ENCODE data around the gene BTBD6. TPM values are rescaled to one million over a fixed set of nuclear protein-coding genes. Genes with fewer than 3 reads are reported as not detected.
"Not testable (repeated sequence)": the region's sequence is repeated elsewhere in the genome, so short reads cannot be mapped to it uniquely, and the experiment has no call there.

The BTBD6 gene
- total and polyA plus RNA-seq, 2 donors from 2014 or later = 33.3 to 38.9 TPM

GRCh38 chr14:105290621-105291346 lies 42.5 kb downstream of the BTBD6 start:
- Histone ChIP-seq H3K9me3 (ENCODE audit: control insufficient read depth in 2 of 3, insufficient read depth in 1 of 3, low read length in 3 of 3) (no peaks in the 10 kb centered on the region), H3K9ac (ENCODE audit: low read length in 3 of 3) (no peak overlapping the region), H3K36me3 (ENCODE audit: control insufficient read depth in 2 of 3, insufficient read depth in 3 of 3, low read length in 3 of 3) (no peaks in the 10 kb centered on the region), H3K27me3 (ENCODE audit: control insufficient read depth, insufficient read depth, low read length) (no peaks in the 10 kb centered on the region), H3K4me3 (ENCODE audit: low read length in 3 of 3) (no peak overlapping the region), H3K4me1 (ENCODE audit: control insufficient read depth in 2 of 3, insufficient read depth in 2 of 3, low read depth in 1 of 3, low read length in 3 of 3) (peaks cover 0 to 6% (median 0%) of the 10 kb centered on the region in 3 donors), H3K27ac (ENCODE audit: low read depth in 2 of 2, low read length in 2 of 2) (no peak overlapping the region)
- intact Hi-C loops (cut with DNase I) = no loop called here
- FAIRE-seq (no peak), DNase-seq (no peak)
- TF ChIP-seq CTCF (IDR thresholded peaks at IDR 0.05; ENCODE audit: borderline replicate concordance, extremely low read depth, insufficient read depth) = no peak

GRCh38 chr14:105292826-105293711 lies 44.7 kb downstream of the BTBD6 start:
- Histone ChIP-seq H3K9ac (ENCODE audit: low read length in 3 of 3) (no peak overlapping the region), H3K9me3 (ENCODE audit: control insufficient read depth in 2 of 3, insufficient read depth in 1 of 3, low read length in 3 of 3) (no peaks in the 10 kb centered on the region), H3K27ac (ENCODE audit: low read depth in 2 of 2, low read length in 2 of 2) (no peak overlapping the region), H3K4me3 (ENCODE audit: low read length in 3 of 3) (no peak overlapping the region), H3K36me3 (ENCODE audit: control insufficient read depth in 2 of 3, insufficient read depth in 3 of 3, low read length in 3 of 3) (no peaks in the 10 kb centered on the region), H3K27me3 (ENCODE audit: control insufficient read depth, insufficient read depth, low read length) (no peaks in the 10 kb centered on the region), H3K4me1 (ENCODE audit: control insufficient read depth in 2 of 3, insufficient read depth in 2 of 3, low read depth in 1 of 3, low read length in 3 of 3) (no peaks in the 10 kb centered on the region)
- DNase-seq = peak in 1 of 5 donors; percentile 61
- TF ChIP-seq CTCF (IDR thresholded peaks at IDR 0.05; ENCODE audit: borderline replicate concordance, extremely low read depth, insufficient read depth) = no peak
- intact Hi-C loops (cut with DNase I) = no loop called here
- no peak for FAIRE-seq

- H3K9me3 ChIP-seq (ENCODE audit: control insufficient read depth in 2 of 3, insufficient read depth in 1 of 3, low read length in 3 of 3) = no peaks in the 10 kb centered on the region
- H3K4me3 ChIP-seq (ENCODE audit: low read length in 3 of 3) = no peak overlapping the region
- H3K9ac ChIP-seq (ENCODE audit: low read length in 3 of 3) = peak overlapping the region in 1 of 3 donors; percentile 12
- no peak overlapping the region for H3K27ac ChIP-seq (ENCODE audit: low read depth in 2 of 2, low read length in 2 of 2)
- no peak for TF ChIP-seq CTCF (IDR thresholded peaks at IDR 0.05; ENCODE audit: borderline replicate concordance, extremely low read depth, insufficient read depth)
- intact Hi-C loops (cut with DNase I) = no loop called here
- FAIRE-seq (no peak), DNase-seq (peak; percentile 77 to 83 (median 82))
- no peaks in the 10 kb centered on the region for H3K4me1 ChIP-seq (ENCODE audit: control insufficient read depth in 2 of 3, insufficient read depth in 2 of 3, low read depth in 1 of 3, low read length in 3 of 3)
- H3K27me3 ChIP-seq (ENCODE audit: control insufficient read depth, insufficient read depth, low read length) = no peaks in the 10 kb centered on the region
- H3K36me3 ChIP-seq (ENCODE audit: control insufficient read depth in 2 of 3, insufficient read depth in 3 of 3, low read length in 3 of 3) = no peaks in the 10 kb centered on the region
Measured at GRCh38 chr14:105294142-105294597, 45.8 kb downstream of the BTBD6 start.

GRCh38 chr14:105297311-105297710 lies 49.0 kb downstream of the BTBD6 start:
- H3K27ac ChIP-seq (ENCODE audit: low read depth in 2 of 2, low read length in 2 of 2); H3K9me3 ChIP-seq (ENCODE audit: control insufficient read depth in 2 of 3, insufficient read depth in 1 of 3, low read length in 3 of 3); DNase-seq; H3K27me3 ChIP-seq (ENCODE audit: control insufficient read depth, insufficient read depth, low read length); H3K4me1 ChIP-seq (ENCODE audit: control insufficient read depth in 2 of 3, insufficient read depth in 2 of 3, low read depth in 1 of 3, low read length in 3 of 3); intact Hi-C loops (cut with DNase I); FAIRE-seq; H3K36me3 ChIP-seq (ENCODE audit: control insufficient read depth in 2 of 3, insufficient read depth in 3 of 3, low read length in 3 of 3); H3K4me3 ChIP-seq (ENCODE audit: low read length in 3 of 3); H3K9ac ChIP-seq (ENCODE audit: low read length in 3 of 3): not testable (repeated sequence)

Data from kidney (tissue), 14 donors.